Measurements from ENCODE around the gene KCNJ5.

DNA sequence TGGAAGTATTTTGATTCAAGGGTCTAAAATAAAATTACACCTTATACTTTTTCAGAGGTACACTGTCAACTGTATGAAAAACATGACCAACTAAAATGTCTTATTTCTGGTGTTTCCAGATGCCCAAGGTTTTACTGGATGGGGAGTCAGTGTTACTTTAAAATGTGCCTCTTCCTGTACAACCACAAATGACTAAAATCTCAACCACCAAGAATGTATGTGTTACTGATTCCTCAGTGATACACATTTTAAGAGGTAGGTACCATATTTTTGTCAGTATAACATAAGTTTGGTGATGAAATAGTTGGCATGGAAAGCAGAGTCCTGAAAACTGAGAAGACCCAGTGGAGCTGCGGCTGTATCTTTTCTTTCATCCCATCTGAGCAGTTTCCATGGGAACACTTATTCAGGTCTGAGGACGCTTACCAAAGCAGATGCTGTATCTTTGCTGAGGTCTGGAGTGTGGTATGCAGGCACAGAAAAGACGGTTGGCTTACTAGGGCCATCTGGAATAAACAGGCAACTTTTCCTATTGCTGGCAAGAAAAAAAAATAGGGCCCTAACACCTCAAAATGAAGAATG lies 72.7 kb downstream of the KCNJ5 start:
- TF ChIP-seq, protein P1, sequence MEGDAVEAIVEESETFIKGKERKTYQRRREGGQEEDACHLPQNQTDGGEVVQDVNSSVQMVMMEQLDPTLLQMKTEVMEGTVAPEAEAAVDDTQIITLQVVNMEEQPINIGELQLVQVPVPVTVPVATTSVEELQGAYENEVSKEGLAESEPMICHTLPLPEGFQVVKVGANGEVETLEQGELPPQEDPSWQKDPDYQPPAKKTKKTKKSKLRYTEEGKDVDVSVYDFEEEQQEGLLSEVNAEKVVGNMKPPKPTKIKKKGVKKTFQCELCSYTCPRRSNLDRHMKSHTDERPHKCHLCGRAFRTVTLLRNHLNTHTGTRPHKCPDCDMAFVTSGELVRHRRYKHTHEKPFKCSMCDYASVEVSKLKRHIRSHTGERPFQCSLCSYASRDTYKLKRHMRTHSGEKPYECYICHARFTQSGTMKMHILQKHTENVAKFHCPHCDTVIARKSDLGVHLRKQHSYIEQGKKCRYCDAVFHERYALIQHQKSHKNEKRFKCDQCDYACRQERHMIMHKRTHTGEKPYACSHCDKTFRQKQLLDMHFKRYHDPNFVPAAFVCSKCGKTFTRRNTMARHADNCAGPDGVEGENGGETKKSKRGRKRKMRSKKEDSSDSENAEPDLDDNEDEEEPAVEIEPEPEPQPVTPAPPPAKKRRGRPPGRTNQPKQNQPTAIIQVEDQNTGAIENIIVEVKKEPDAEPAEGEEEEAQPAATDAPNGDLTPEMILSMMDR (IDR thresholded peaks at IDR 0.05; ENCODE audit: borderline replicate concordance, extremely low read depth, low read length, poor library complexity, severe bottlenecking) = no peak
- TF ChIP-seq EZH2 (IDR thresholded peaks at IDR 0.05; ENCODE audit: borderline replicate concordance, low read depth, low read length, severe bottlenecking) = no peak
